ENCODE measurements around the gene ADGRF3.
"Not testable (repeated sequence)": the region's sequence is repeated elsewhere in the genome, so short reads cannot be mapped to it uniquely, and the experiment has no call there.

The ADGRF3 gene

DNA sequence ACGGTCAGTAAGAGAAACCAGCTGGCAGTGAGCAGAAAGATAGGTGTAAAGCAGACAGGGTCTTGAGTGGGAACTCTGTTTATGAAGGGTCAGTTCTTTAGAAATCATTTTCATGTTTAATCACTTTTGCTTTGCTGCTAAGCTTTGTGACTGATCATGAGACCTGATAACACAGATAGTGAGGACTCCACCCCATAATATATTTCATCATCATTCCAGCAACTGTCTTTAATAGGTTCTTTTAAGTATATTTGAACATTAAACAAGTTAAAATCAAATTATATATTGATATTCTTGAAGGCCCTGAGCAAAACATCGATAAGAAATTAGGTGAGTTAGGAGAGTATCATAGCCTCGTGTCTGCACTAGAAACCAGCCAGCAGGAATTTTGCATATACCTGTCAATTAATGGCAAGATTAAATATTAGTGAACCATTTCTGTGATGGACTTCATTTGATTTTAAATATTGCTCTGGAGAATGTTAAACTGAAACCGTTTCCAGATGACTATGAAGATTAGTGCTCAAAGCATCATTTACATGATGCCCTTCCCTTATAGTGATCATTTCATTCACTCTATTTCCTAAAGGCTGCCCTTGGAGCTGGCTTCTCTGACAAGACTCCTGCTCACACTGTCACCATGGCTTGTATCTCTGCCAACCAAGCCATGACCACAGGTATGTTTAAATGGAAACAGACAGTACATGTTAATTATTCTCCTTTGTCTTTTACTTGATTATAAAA is 69.9 kb downstream of the ADGRF3 start:
- DNase-seq (ENCODE audit: extremely low spot score): no peak
- ChIA-PET CTCF (interaction anchor here (2.3 kb wide), 1 partner anchor 13 kb away, joined by 6 read pairs; no protein-coding TSS in a partner anchor), POLR2A (no interaction called here)
- TF ChIP-seq, protein P1, sequence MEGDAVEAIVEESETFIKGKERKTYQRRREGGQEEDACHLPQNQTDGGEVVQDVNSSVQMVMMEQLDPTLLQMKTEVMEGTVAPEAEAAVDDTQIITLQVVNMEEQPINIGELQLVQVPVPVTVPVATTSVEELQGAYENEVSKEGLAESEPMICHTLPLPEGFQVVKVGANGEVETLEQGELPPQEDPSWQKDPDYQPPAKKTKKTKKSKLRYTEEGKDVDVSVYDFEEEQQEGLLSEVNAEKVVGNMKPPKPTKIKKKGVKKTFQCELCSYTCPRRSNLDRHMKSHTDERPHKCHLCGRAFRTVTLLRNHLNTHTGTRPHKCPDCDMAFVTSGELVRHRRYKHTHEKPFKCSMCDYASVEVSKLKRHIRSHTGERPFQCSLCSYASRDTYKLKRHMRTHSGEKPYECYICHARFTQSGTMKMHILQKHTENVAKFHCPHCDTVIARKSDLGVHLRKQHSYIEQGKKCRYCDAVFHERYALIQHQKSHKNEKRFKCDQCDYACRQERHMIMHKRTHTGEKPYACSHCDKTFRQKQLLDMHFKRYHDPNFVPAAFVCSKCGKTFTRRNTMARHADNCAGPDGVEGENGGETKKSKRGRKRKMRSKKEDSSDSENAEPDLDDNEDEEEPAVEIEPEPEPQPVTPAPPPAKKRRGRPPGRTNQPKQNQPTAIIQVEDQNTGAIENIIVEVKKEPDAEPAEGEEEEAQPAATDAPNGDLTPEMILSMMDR (IDR thresholded peaks at IDR 0.05; ENCODE audit: control extremely low read depth, extremely low read depth, low read depth, missing control alignments): no peak

DNA sequence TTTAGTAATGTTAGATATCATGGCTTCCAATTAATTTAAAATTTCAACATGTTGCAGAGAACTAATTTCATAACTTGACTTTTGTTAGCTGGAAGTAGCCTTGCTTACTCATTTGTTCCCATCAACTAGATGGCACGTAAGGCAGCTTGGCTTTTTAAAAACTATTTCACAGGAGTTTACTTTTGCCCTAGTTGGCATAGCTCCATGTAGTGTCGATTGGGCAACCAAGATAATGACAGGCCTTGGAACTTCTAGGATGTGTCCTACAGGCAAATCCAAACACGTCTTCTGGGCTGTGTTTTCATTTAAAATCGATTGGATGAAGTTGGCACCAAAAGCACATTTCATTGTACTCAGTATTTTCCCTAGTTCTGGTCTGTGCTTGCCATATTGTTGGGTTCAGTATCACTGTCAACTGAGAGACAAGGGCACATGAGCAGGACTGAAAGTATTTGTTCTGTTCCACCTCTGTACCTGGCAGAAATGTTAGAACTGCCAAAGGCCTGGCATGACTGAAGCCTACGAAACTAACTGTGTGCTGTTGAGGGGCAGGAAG is 72.5 kb downstream of the ADGRF3 start:
- DNase-seq (ENCODE audit: extremely low spot score): no peak
- TF ChIP-seq, protein P1 (IDR thresholded peaks at IDR 0.05; ENCODE audit: control extremely low read depth, extremely low read depth, low read depth, missing control alignments): no peak
- POLR2A ChIA-PET: no interaction called here
- CTCF ChIA-PET: interaction anchor here (2.3 kb wide), 1 partner anchor 11 kb away, joined by 6 read pairs; no protein-coding TSS in a partner anchor

DNA sequence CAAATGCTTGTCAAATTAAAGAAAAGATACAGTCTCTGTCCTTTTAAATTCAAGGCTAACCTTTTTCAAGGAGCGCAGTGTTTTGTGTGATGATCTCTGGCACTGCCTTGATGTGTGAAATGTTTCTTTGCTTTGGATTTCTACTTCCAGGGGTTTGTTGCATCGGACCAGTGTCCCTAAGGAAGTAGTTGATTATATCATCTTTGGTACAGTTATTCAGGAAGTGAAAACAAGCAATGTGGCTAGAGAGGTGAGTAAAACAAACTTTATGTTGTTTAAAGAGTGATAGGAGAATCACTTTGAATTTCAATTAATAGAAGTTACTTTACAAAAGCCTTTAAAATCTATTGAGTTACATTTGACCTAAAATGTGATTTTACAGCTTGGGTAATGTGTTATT is 73.1 kb downstream of the ADGRF3 start:
- no peak for DNase-seq (ENCODE audit: extremely low spot score)
- POLR2A ChIA-PET: no interaction called here
- CTCF ChIA-PET: no interaction called here
- TF ChIP-seq, protein P1 (IDR thresholded peaks at IDR 0.05; ENCODE audit: control extremely low read depth, extremely low read depth, low read depth, missing control alignments): no peak

DNA sequence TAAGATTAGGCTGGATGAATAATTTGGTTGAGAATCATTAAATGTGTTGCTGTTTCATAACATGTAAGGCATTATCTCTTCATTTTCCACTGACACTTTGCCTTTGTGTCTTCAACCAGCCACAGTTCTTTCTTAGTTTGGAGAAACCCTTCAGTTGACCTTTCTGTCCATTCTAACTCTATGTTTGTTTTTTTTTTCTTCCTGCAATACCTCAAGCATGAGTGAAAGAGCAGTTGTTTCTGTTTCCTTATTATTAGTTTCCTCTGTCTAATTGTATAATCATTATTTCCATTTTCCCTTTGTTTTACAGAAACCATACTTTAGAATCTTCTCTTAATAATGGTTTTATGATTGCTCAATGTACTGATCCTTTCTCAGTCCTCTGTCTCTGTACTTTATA is 76.2 kb downstream of the ADGRF3 start:
- POLR2A ChIA-PET: no interaction called here
- peak; percentile 25 for DNase-seq (ENCODE audit: extremely low spot score)
- TF ChIP-seq, protein P1 (IDR thresholded peaks at IDR 0.05; ENCODE audit: control extremely low read depth, extremely low read depth, low read depth, missing control alignments): no peak
- CTCF ChIA-PET: interaction anchor here (1.7 kb wide), 1 partner anchor 14 kb away, joined by 4 read pairs; no protein-coding TSS in a partner anchor

- ChIA-PET CTCF (interaction anchor here (0.8 to 1.7 kb wide), 2 partner anchors 14 to 60 kb away, joined by 4 read pairs; no protein-coding TSS in a partner anchor), POLR2A (interaction anchor here (0.7 kb wide), 1 partner anchor 942 kb away, joined by 3 read pairs; the partner anchor contains the start of genes ATRAID and SLC5A6)
- DNase-seq (ENCODE audit: extremely low spot score): peak; percentile 36
- TF ChIP-seq, protein P1 (IDR thresholded peaks at IDR 0.05; ENCODE audit: control extremely low read depth, extremely low read depth, low read depth, missing control alignments): no peak
Observed at GRCh38 chr2:26269571-26270158, 76.9 kb downstream of the ADGRF3 start.

DNA sequence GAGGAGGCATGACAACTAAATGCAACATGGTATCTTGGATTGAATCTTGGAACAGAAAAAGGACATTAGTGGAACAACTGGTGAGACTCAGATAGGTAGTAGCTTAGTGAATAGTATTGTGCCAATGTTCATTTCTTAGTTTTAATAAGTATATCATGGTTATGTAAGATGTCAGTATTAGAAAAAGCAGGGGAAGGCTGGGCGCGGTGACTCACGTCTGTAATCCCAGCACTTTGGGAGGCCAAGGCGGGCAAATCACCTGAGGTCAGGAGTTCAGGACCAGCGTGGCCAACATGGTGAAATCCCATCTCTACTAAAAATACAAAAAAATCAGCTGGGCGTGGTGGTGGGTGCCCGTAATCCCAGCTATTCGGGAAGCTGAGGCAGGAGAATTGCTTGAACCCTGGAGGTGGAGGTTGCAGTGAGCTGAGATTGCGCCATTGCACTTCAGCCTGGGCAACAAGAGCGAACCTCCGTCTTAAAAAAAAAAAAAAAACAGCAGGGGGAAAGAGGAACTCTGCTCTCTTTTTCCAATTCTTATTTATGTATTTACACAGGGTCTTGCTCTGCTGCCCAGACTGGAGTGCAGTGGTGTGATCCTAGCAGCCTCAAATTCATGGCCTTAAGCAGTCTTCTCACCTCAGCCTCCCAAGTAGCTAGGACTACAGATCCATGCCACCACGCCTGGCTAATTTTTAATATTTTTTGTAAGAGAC is 77.8 kb downstream of the ADGRF3 start:
- CTCF ChIA-PET: interaction anchor here (0.9 to 1.7 kb wide), 3 partner anchors 13 to 30 kb away, joined by 3 to 4 read pairs (median 3); partner anchors contain the start of genes HADHA and HADHB
- DNase-seq (ENCODE audit: extremely low spot score): not testable (repeated sequence)
- POLR2A ChIA-PET: interaction anchor here (0.7 kb wide), 2 partner anchors 48 to 943 kb away, joined by 3 to 7 read pairs; partner anchors contain the start of genes ATRAID and SLC5A6

All from GM10248 (cell line).